HepG2 (cell line): ENCODE results near the gene TPI1. TPM values are rescaled to one million over a fixed set of nuclear protein-coding genes. Genes with fewer than 3 reads are reported as not detected.

ENCODE experiments used
- ATAD3A ChIP-seq: sonication (generic); formaldehyde crosslinking; IDR thresholded peaks from 2 replicates; pipeline ENCODE4 v1.4.0; 2020; ENCODE audit warnings: missing genetic modification reagents
- HOXA5 ChIP-seq: sonication (generic); formaldehyde crosslinking; IDR thresholded peaks from 2 replicates; pipeline ENCODE4 v1.4.0; 2020; ENCODE audit warnings: missing genetic modification reagents
- JUN ChIP-seq: sonication (generic); formaldehyde crosslinking; IDR thresholded peaks from 2 replicates; pipeline ENCODE4 v1.4.0; 2020; ENCODE audit warnings: mild to moderate bottlenecking, missing genetic modification reagents
- KDM6A ChIP-seq: IDR thresholded peaks from 2 replicates; pipeline ENCODE4 v1.6.1; 2016; ENCODE audit warnings: low read depth
- KLF6 ChIP-seq: IDR thresholded peaks from 2 replicates; pipeline ENCODE4 v1.8.0; 2016; ENCODE audit warnings: missing biosample characterization, missing genetic modification reagents
- NAIF1 ChIP-seq: sonication (generic); formaldehyde crosslinking; IDR thresholded peaks from 2 replicates; pipeline ENCODE4 v1.5.0; 2020; ENCODE audit warnings: mild to moderate bottlenecking, missing genetic modification reagents, borderline replicate concordance
- PCBP2 ChIP-seq: fragments of 200-400 bp; formaldehyde crosslinking; optimal IDR thresholded peaks from 2 replicates; pipeline ENCODE3; 2018; ENCODE audit warnings: low read length, low read depth; ENCODE audit not compliant: poor library complexity, severe bottlenecking
- ZNF180 ChIP-seq: sonication (generic); formaldehyde crosslinking; IDR thresholded peaks from 2 replicates; pipeline ENCODE4 v1.4.0; 2020; ENCODE audit warnings: low read depth, missing genetic modification reagents, borderline replicate concordance
- ZNF570 ChIP-seq: sonication (generic); formaldehyde crosslinking; IDR thresholded peaks from 2 replicates; pipeline ENCODE4 v1.4.0; 2020; ENCODE audit warnings: mild to moderate bottlenecking, missing genetic modification reagents, borderline replicate concordance
- ZNF781 ChIP-seq: sonication (generic); formaldehyde crosslinking; IDR thresholded peaks from 2 replicates; pipeline ENCODE4 v1.5.1; 2020; ENCODE audit warnings: borderline replicate concordance, mild to moderate bottlenecking, missing genetic modification reagents; ENCODE audit errors: not compliant biosample characterization
- ZNF878 ChIP-seq: sonication (generic); formaldehyde crosslinking; IDR thresholded peaks from 2 replicates; pipeline ENCODE4 v1.8.1; 2023; ENCODE audit warnings: mild to moderate bottlenecking, missing genetic modification reagents, moderate library complexity
- polyA plus RNA-seq, 8 experiments: library from polyadenylated mRNA; depleted of rRNA in 3 of 8; stranded (reverse) in 7 of 8; unstranded in 1 of 8; fragments of >200 nt; fragmentation: Illumina TruSeq in 4 of 8; extraction: Trizol in 4 of 8; gene quantifications; 2 replicates each; pipeline versions ENCODE4 v1.2.1 to v1.2.3, GENCODE V29; 2011 to 2016; ENCODE audit warnings: low read depth in 4 of 8, missing spikeins in 1 of 8, mixed read lengths in 1 of 8; ENCODE audit not compliant: insufficient read depth in 1 of 8
- total RNA-seq, 5 experiments: library from RNA; depleted of rRNA; stranded (reverse); fragments of >200 nt; fragmentation: Illumina TruSeq; extraction: Trizol; gene quantifications; 2 replicates each; pipeline ENCODE4 v1.2.3, GENCODE V29; 2016; ENCODE audit warnings: low read depth in 1 of 5
- TF ChIP-seq, protein P1 (sequence below): sonication (generic); formaldehyde crosslinking; IDR thresholded peaks from 2 replicates; pipeline ENCODE4 v1.4.0; 2020; ENCODE audit warnings: missing genetic modification reagents, borderline replicate concordance
- TF ChIP-seq, protein P2 (sequence below): sonication (generic); formaldehyde crosslinking; IDR thresholded peaks from 2 replicates; pipeline ENCODE4 v1.4.0; 2020; ENCODE audit warnings: missing genetic modification reagents, borderline replicate concordance
- TF ChIP-seq, protein P3 (sequence below): sonication (generic); formaldehyde crosslinking; IDR thresholded peaks from 2 replicates; pipeline ENCODE4 v1.4.0; 2020; ENCODE audit warnings: mild to moderate bottlenecking, low read depth, missing genetic modification reagents
- TF ChIP-seq, protein P4 (sequence below): sonication (generic); formaldehyde crosslinking; IDR thresholded peaks from 2 replicates; pipeline ENCODE4 v1.4.0; 2020; ENCODE audit warnings: mild to moderate bottlenecking, missing genetic modification reagents, borderline replicate concordance

Gene TPI1
- total and polyA plus RNA-seq, 2 of the 13 experiments (the other 11 are each of a cell fraction or from before 2014, with no cell fraction given), result 945 to 2,535 TPM

DNA sequence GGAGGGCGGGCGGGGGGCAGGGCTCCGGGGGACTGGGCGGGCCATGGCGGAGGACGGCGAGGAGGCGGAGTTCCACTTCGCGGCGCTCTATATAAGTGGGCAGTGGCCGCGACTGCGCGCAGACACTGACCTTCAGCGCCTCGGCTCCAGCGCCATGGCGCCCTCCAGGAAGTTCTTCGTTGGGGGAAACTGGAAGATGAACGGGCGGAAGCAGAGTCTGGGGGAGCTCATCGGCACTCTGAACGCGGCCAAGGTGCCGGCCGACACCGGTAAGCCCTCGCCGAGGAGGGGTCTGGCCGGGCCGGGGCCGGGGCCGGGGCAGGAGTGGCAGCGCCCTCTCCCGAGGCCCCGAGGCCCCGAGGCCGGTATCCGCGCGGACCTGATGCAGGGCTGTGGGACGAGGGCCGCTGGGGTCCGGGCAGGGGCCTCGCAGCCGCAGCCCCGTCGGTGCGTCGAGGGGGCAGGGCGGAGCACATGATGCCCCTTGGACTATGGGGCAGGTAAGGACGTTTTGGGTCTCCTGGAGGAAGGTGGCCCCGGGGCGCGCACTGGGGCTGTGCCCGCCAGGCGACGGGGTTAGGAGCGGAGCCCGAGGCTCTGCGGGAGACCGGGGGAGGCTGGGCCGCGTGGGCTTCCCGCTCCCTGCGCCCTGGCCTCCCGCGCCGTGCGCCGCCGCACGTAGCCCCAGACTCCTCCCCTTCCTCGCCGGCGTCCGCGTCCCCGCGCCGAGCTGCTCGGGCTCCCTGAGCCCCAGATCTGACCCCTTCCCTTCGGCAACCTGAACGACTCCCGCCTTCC is at the start of gene TPI1 (continued):
- TF ChIP-seq NAIF1 (CRISPR knock-in tag) (no peak), ATAD3A (CRISPR knock-in tag) (no peak), KDM6A (CRISPR knock-in tag) (no peak), ZNF570 (CRISPR knock-in tag) (no peak), KLF6 (0 out of 2 replicates have a peak, but pooled peaks have one; percentile 81), ZNF180 (CRISPR knock-in tag) (peak; percentile 63; the same call in 1 of the 2 replicates), ZNF781 (CRISPR knock-in tag) (peak; percentile 54), PCBP2 (no peak), ZNF878 (CRISPR knock-in tag) (peak; percentile 35; the same call in 1 of the 2 replicates), HOXA5 (CRISPR knock-in tag) (peak; percentile 93), JUN (no peak)
- TF ChIP-seq, protein P1, sequence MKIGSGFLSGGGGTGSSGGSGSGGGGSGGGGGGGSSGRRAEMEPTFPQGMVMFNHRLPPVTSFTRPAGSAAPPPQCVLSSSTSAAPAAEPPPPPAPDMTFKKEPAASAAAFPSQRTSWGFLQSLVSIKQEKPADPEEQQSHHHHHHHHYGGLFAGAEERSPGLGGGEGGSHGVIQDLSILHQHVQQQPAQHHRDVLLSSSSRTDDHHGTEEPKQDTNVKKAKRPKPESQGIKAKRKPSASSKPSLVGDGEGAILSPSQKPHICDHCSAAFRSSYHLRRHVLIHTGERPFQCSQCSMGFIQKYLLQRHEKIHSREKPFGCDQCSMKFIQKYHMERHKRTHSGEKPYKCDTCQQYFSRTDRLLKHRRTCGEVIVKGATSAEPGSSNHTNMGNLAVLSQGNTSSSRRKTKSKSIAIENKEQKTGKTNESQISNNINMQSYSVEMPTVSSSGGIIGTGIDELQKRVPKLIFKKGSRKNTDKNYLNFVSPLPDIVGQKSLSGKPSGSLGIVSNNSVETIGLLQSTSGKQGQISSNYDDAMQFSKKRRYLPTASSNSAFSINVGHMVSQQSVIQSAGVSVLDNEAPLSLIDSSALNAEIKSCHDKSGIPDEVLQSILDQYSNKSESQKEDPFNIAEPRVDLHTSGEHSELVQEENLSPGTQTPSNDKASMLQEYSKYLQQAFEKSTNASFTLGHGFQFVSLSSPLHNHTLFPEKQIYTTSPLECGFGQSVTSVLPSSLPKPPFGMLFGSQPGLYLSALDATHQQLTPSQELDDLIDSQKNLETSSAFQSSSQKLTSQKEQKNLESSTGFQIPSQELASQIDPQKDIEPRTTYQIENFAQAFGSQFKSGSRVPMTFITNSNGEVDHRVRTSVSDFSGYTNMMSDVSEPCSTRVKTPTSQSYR (CRISPR knock-in tag), result no peak; the same call in 1 of the 2 replicates
- TF ChIP-seq, protein P2, sequence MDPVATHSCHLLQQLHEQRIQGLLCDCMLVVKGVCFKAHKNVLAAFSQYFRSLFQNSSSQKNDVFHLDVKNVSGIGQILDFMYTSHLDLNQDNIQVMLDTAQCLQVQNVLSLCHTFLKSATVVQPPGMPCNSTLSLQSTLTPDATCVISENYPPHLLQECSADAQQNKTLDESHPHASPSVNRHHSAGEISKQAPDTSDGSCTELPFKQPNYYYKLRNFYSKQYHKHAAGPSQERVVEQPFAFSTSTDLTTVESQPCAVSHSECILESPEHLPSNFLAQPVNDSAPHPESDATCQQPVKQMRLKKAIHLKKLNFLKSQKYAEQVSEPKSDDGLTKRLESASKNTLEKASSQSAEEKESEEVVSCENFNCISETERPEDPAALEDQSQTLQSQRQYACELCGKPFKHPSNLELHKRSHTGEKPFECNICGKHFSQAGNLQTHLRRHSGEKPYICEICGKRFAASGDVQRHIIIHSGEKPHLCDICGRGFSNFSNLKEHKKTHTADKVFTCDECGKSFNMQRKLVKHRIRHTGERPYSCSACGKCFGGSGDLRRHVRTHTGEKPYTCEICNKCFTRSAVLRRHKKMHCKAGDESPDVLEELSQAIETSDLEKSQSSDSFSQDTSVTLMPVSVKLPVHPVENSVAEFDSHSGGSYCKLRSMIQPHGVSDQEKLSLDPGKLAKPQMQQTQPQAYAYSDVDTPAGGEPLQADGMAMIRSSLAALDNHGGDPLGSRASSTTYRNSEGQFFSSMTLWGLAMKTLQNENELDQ (CRISPR knock-in tag), result no peak
- TF ChIP-seq, protein P3, sequence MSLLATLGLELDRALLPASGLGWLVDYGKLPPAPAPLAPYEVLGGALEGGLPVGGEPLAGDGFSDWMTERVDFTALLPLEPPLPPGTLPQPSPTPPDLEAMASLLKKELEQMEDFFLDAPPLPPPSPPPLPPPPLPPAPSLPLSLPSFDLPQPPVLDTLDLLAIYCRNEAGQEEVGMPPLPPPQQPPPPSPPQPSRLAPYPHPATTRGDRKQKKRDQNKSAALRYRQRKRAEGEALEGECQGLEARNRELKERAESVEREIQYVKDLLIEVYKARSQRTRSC (CRISPR knock-in tag), result no peak; the same call in 1 of the 2 replicates
- TF ChIP-seq, protein P4, sequence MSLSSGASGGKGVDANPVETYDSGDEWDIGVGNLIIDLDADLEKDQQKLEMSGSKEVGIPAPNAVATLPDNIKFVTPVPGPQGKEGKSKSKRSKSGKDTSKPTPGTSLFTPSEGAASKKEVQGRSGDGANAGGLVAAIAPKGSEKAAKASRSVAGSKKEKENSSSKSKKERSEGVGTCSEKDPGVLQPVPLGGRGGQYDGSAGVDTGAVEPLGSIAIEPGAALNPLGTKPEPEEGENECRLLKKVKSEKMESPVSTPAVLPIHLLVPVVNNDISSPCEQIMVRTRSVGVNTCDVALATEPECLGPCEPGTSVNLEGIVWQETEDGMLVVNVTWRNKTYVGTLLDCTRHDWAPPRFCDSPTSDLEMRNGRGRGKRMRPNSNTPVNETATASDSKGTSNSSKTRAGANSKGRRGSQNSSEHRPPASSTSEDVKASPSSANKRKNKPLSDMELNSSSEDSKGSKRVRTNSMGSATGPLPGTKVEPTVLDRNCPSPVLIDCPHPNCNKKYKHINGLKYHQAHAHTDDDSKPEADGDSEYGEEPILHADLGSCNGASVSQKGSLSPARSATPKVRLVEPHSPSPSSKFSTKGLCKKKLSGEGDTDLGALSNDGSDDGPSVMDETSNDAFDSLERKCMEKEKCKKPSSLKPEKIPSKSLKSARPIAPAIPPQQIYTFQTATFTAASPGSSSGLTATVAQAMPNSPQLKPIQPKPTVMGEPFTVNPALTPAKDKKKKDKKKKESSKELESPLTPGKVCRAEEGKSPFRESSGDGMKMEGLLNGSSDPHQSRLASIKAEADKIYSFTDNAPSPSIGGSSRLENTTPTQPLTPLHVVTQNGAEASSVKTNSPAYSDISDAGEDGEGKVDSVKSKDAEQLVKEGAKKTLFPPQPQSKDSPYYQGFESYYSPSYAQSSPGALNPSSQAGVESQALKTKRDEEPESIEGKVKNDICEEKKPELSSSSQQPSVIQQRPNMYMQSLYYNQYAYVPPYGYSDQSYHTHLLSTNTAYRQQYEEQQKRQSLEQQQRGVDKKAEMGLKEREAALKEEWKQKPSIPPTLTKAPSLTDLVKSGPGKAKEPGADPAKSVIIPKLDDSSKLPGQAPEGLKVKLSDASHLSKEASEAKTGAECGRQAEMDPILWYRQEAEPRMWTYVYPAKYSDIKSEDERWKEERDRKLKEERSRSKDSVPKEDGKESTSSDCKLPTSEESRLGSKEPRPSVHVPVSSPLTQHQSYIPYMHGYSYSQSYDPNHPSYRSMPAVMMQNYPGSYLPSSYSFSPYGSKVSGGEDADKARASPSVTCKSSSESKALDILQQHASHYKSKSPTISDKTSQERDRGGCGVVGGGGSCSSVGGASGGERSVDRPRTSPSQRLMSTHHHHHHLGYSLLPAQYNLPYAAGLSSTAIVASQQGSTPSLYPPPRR (CRISPR knock-in tag), result 0 out of 2 replicates have a peak, but pooled peaks have one; percentile 10
